HUES48 (cell line): ENCODE data around the gene PIEZO2.
A peak's percentile ranks its signal among the peaks of the same experiment; 100 is the strongest.

ENCODE experiments used
- H3K27ac ChIP-seq: one replicate; pipeline ENCODE4 v1.7.0; 2013; ENCODE audit warnings: low read depth, low read length, inconsistent platforms
- H3K27me3 ChIP-seq: 2 replicates; pipeline ENCODE4 v1.6.1; 2013; ENCODE audit warnings: mild to moderate bottlenecking, low read length; ENCODE audit not compliant: control insufficient read depth, insufficient read depth
- H3K36me3 ChIP-seq: 2 replicates; pipeline ENCODE4 v1.6.1; 2013; ENCODE audit warnings: low read length; ENCODE audit not compliant: control insufficient read depth, insufficient read depth
- H3K4me1 ChIP-seq: 2 replicates; pipeline ENCODE4 v1.6.1; 2013; ENCODE audit warnings: mild to moderate bottlenecking, low read length; ENCODE audit not compliant: control insufficient read depth, insufficient read depth
- H3K4me3 ChIP-seq: 2 replicates; pipeline ENCODE4 v1.5.1; 2013; ENCODE audit warnings: mild to moderate bottlenecking, low read depth, low read length
- H3K9ac ChIP-seq: 2 replicates; pipeline ENCODE4 v1.6.1; 2013; ENCODE audit warnings: mild to moderate bottlenecking, low read depth, low read length, moderate library complexity
- H3K9me3 ChIP-seq: 2 replicates; pipeline ENCODE4 v1.6.1; 2013; ENCODE audit warnings: low read length; ENCODE audit not compliant: control insufficient read depth, insufficient read depth

Gene PIEZO2

GRCh38 chr18:11150271-11150615, 874 bp upstream of the PIEZO2 start:
- Histone ChIP-seq H3K4me3 (peak overlapping the region; percentile 64), H3K27me3 (peaks cover 69% of the 10 kb centered on the region), H3K9me3 (no peaks in the 10 kb centered on the region), H3K9ac (no peak overlapping the region), H3K36me3 (no peaks in the 10 kb centered on the region), H3K27ac (no peak overlapping the region), H3K4me1 (peaks cover 44% of the 10 kb centered on the region)

- Histone ChIP-seq H3K27ac (no peak overlapping the region), H3K27me3 (peaks cover 76% of the 10 kb centered on the region), H3K9ac (no peak overlapping the region), H3K9me3 (no peaks in the 10 kb centered on the region), H3K4me1 (peaks cover 44% of the 10 kb centered on the region), H3K4me3 (peak overlapping the region; percentile 64), H3K36me3 (no peaks in the 10 kb centered on the region)
Observed at GRCh38 chr18:11148680-11149440, 509 bp downstream of the PIEZO2 start.

GRCh38 chr18:11147962-11148679, 1.2 kb downstream of the PIEZO2 start:
- Histone ChIP-seq H3K36me3 (no peaks in the 10 kb centered on the region), H3K27me3 (peaks cover 76% of the 10 kb centered on the region), H3K9me3 (no peaks in the 10 kb centered on the region), H3K4me3 (peak overlapping the region; percentile 64), H3K27ac (no peak overlapping the region), H3K9ac (no peak overlapping the region), H3K4me1 (peaks cover 44% of the 10 kb centered on the region)

GRCh38 chr18:11147371-11147951, 1.9 kb downstream of the PIEZO2 start:
- H3K27me3 ChIP-seq = peaks cover 76% of the 10 kb centered on the region
- H3K4me1 ChIP-seq = peaks cover 44% of the 10 kb centered on the region
- H3K9me3 ChIP-seq = no peaks in the 10 kb centered on the region
- H3K27ac ChIP-seq = no peak overlapping the region
- H3K36me3 ChIP-seq = no peaks in the 10 kb centered on the region
- no peak overlapping the region for H3K9ac ChIP-seq
- H3K4me3 ChIP-seq = peak overlapping the region; percentile 64

- H3K27me3 ChIP-seq = peaks cover 73% of the 10 kb centered on the region
- no peak overlapping the region for H3K27ac ChIP-seq
- no peaks in the 10 kb centered on the region for H3K9me3 ChIP-seq
- H3K36me3 ChIP-seq = no peaks in the 10 kb centered on the region
- H3K9ac ChIP-seq = no peak overlapping the region
- H3K4me3 ChIP-seq = peak overlapping the region; percentile 64
- H3K4me1 ChIP-seq = peaks cover 44% of the 10 kb centered on the region
Observed at GRCh38 chr18:11146947-11147345, 2.4 kb downstream of the PIEZO2 start.

- Histone ChIP-seq H3K27me3 (peaks cover 68% of the 10 kb centered on the region), H3K4me3 (peak overlapping the region; percentile 64), H3K4me1 (peaks cover 41% of the 10 kb centered on the region), H3K36me3 (no peaks in the 10 kb centered on the region), H3K9me3 (no peaks in the 10 kb centered on the region), H3K9ac (no peak overlapping the region), H3K27ac (no peak overlapping the region)
Observed at GRCh38 chr18:11146238-11146946, 3.0 kb downstream of the PIEZO2 start.

GRCh38 chr18:11145413-11146191, 3.8 kb downstream of the PIEZO2 start:
- Histone ChIP-seq H3K9me3 (no peaks in the 10 kb centered on the region), H3K27ac (no peak overlapping the region), H3K4me1 (peaks cover 35% of the 10 kb centered on the region), H3K4me3 (peak overlapping the region; percentile 42), H3K36me3 (no peaks in the 10 kb centered on the region), H3K27me3 (peaks cover 60% of the 10 kb centered on the region), H3K9ac (no peak overlapping the region)

GRCh38 chr18:11137400-11137799, 12.0 kb downstream of the PIEZO2 start:
- no peaks in the 10 kb centered on the region for H3K4me1 ChIP-seq
- H3K9ac ChIP-seq = no peak overlapping the region
- no peak overlapping the region for H3K27ac ChIP-seq
- no peak overlapping the region for H3K4me3 ChIP-seq
- H3K27me3 ChIP-seq = no peaks in the 10 kb centered on the region
- H3K36me3 ChIP-seq = no peaks in the 10 kb centered on the region
- no peaks in the 10 kb centered on the region for H3K9me3 ChIP-seq

GRCh38 chr18:11136241-11136640, 13.1 kb downstream of the PIEZO2 start:
- no peaks in the 10 kb centered on the region for H3K4me1 ChIP-seq
- no peaks in the 10 kb centered on the region for H3K36me3 ChIP-seq
- H3K9me3 ChIP-seq = no peaks in the 10 kb centered on the region
- no peak overlapping the region for H3K27ac ChIP-seq
- no peak overlapping the region for H3K9ac ChIP-seq
- no peaks in the 10 kb centered on the region for H3K27me3 ChIP-seq
- H3K4me3 ChIP-seq = no peak overlapping the region

GRCh38 chr18:11134940-11135339, 14.4 kb downstream of the PIEZO2 start:
- Histone ChIP-seq H3K4me1 (no peaks in the 10 kb centered on the region), H3K9me3 (no peaks in the 10 kb centered on the region), H3K27ac (no peak overlapping the region), H3K9ac (no peak overlapping the region), H3K36me3 (no peaks in the 10 kb centered on the region), H3K27me3 (no peaks in the 10 kb centered on the region), H3K4me3 (no peak overlapping the region)
